K562 (cell line): ENCODE measurements around the gene GATA1. TPM values are rescaled to one million over a fixed set of nuclear protein-coding genes. Genes with fewer than 3 reads are reported as not detected.

Experiments
- BACH1 ChIP-seq: fragments of 200-800 bp; sonication (Bioruptor generic); IDR thresholded peaks from 2 replicates; pipeline ENCODE4 v1.6.1; 2016; ENCODE audit warnings: missing genetic modification characterization, missing compliant biosample characterization
- CBFA2T3 ChIP-seq: fragments of 450-650 bp; IDR thresholded peaks from 2 replicates; pipeline ENCODE4 v1.6.1; 2017
- CTCFL ChIP-seq: IDR thresholded peaks from 2 replicates; pipeline ENCODE4 v1.6.1; 2011; ENCODE audit warnings: borderline replicate concordance, low read depth, mild to moderate bottlenecking, moderate library complexity, low read length; ENCODE audit not compliant: insufficient read depth, poor library complexity, severe bottlenecking
- ELF4 ChIP-seq: fragments of 450-650 bp; formaldehyde crosslinking; IDR thresholded peaks from 2 replicates; pipeline ENCODE4 v1.4.0; 2022; ENCODE audit warnings: missing genetic modification characterization
- GTF2F1 ChIP-seq: IDR thresholded peaks from 2 replicates; pipeline ENCODE4 v1.6.1; 2011; ENCODE audit warnings: low read depth, low read length, improper control_type of control experiment
- HBP1 ChIP-seq: fragments of 450-650 bp; formaldehyde crosslinking; IDR thresholded peaks from 2 replicates; pipeline ENCODE4 v1.4.0; 2022; ENCODE audit warnings: missing genetic modification characterization
- HDAC1 ChIP-seq, 2 experiments: fragments of 450-650 bp; IDR thresholded peaks; 2 replicates each; pipeline ENCODE4 v1.6.1; 2016 to 2017; ENCODE audit warnings: inconsistent platforms in 1 of 2, mild to moderate bottlenecking in 1 of 2, moderate library complexity in 1 of 2
- HNRNPK ChIP-seq: fragments of 200-400 bp; formaldehyde crosslinking; IDR thresholded peaks from one replicate; pipeline ENCODE4 v1.6.1; 2018; ENCODE audit warnings: mild to moderate bottlenecking, low read depth, low read length; ENCODE audit not compliant: poor library complexity, severe bottlenecking
- KDM4B ChIP-seq, 2 experiments: fragments of 450-650 bp in 1 of 2; sonication (generic) in 1 of 2; IDR thresholded peaks; 2 replicates each; pipeline ENCODE4 v1.6.1; 2016 to 2017; ENCODE audit warnings: borderline replicate concordance in 2 of 2, antibody characterized with exemption in 1 of 2, low read depth in 1 of 2, mild to moderate bottlenecking in 1 of 2
- NCOA1 ChIP-seq: fragments of 450-650 bp; IDR thresholded peaks from 2 replicates; pipeline ENCODE4 v1.6.1; 2016; ENCODE audit warnings: low read depth
- POLR2AphosphoS5 ChIP-seq: IDR thresholded peaks from 2 replicates; pipeline ENCODE4 v1.6.1; 2011; ENCODE audit warnings: mild to moderate bottlenecking, low read depth, low read length, moderate library complexity; ENCODE audit not compliant: control insufficient read depth, insufficient read depth
- PYGO2 ChIP-seq: fragments of 450-650 bp; IDR thresholded peaks from 2 replicates; pipeline ENCODE4 v1.6.1; 2016; ENCODE audit warnings: mild to moderate bottlenecking, missing genetic modification characterization, moderate library complexity, missing compliant biosample characterization
- RUNX1 ChIP-seq: sonication (generic); IDR thresholded peaks from 2 replicates; pipeline ENCODE4 v1.6.1; 2016; ENCODE audit warnings: antibody characterized with exemption, low read depth
- TAF7 ChIP-seq: fragments of 450-650 bp; IDR thresholded peaks from 2 replicates; pipeline ENCODE4 v1.6.1; 2016; ENCODE audit warnings: missing genetic modification characterization, missing compliant biosample characterization
- TRIM24 ChIP-seq, 2 experiments: fragments of 450-650 bp; IDR thresholded peaks; 2 replicates each; pipeline ENCODE4 v1.6.1; 2016
- XRCC4 ChIP-seq: IDR thresholded peaks from one replicate; pipeline ENCODE4 v1.6.1; 2011; ENCODE audit not compliant: insufficient read depth, insufficient read length; ENCODE audit errors: extremely low read depth
- ZBTB17 ChIP-seq: fragments of 450-650 bp; formaldehyde crosslinking; IDR thresholded peaks from 2 replicates; pipeline ENCODE4 v1.4.0; 2020; ENCODE audit warnings: mild to moderate bottlenecking
- ZNF23 ChIP-seq: fragments of 250-450 bp; sonication (Bioruptor Pico); IDR thresholded peaks from 2 replicates; pipeline ENCODE4 v1.4.0; 2020; ENCODE audit warnings: mild to moderate bottlenecking
- ZNF79 ChIP-seq: fragments of 250-450 bp; sonication (Bioruptor Pico); IDR thresholded peaks from 2 replicates; pipeline ENCODE4 v1.4.0; 2020; ENCODE audit warnings: low read depth, mild to moderate bottlenecking, moderate library complexity
- polyA plus RNA-seq, 8 experiments: library from polyadenylated mRNA; depleted of rRNA in 4 of 8; stranded (reverse) in 5 of 8; unstranded in 3 of 8; fragments of >200 nt; fragmentation: Nextera tagmentation in 2 of 8; fragmentation: Illumina TruSeq in 1 of 8; extraction: Ambion mirVana in 2 of 8; extraction: Trizol in 1 of 8; gene quantifications; 2 replicates each; pipeline versions ENCODE4 v1.2.1 to v1.2.3, GENCODE V29; 2011 to 2014; ENCODE audit warnings: inconsistent platforms in 1 of 8, missing spikeins in 1 of 8
- total RNA-seq, 7 experiments: library from RNA; depleted of rRNA in 6 of 7; stranded (reverse); fragments of >200 nt in 6 of 7; fragmentation: Illumina TruSeq in 2 of 7; extraction: Trizol in 2 of 7; gene quantifications; 2 replicates each; pipeline versions ENCODE4 v1.2.1 to v1.2.3, GENCODE V29; 2011 to 2021; ENCODE audit warnings: low replicate concordance in 1 of 7
- TF ChIP-seq, protein P1 (sequence below): fragments of 450-650 bp; IDR thresholded peaks from one replicate; pipeline ENCODE4 v1.6.1; 2018; ENCODE audit warnings: mild to moderate bottlenecking, moderate library complexity; ENCODE audit not compliant: partially characterized antibody
- TF ChIP-seq, protein P2 (sequence below): IDR thresholded peaks from 2 replicates; pipeline ENCODE4 v1.6.1; 2016; ENCODE audit warnings: missing genetic modification characterization, missing compliant biosample characterization
- TF ChIP-seq, protein P3 (sequence below): sonication (generic); formaldehyde crosslinking; IDR thresholded peaks from 2 replicates; pipeline ENCODE4 v1.8.0; 2022; ENCODE audit warnings: mild to moderate bottlenecking, missing genetic modification reagents

Gene GATA1
- total and polyA plus RNA-seq, 9 of the 15 experiments (the other 6 are each of a cell fraction or from before 2014, with no cell fraction given), result 11.9 to 291 (median 116) TPM

GRCh38 chrX:48786825-48787504, 575 bp downstream of the GATA1 start (continued):
- TF ChIP-seq ZNF79, result no peak
- TF ChIP-seq PYGO2 (tag), result no peak; the same call in 1 of the 2 replicates
- TF ChIP-seq, protein P1, sequence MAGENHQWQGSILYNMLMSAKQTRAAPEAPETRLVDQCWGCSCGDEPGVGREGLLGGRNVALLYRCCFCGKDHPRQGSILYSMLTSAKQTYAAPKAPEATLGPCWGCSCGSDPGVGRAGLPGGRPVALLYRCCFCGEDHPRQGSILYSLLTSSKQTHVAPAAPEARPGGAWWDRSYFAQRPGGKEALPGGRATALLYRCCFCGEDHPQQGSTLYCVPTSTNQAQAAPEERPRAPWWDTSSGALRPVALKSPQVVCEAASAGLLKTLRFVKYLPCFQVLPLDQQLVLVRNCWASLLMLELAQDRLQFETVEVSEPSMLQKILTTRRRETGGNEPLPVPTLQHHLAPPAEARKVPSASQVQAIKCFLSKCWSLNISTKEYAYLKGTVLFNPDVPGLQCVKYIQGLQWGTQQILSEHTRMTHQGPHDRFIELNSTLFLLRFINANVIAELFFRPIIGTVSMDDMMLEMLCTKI, result no peak
- TF ChIP-seq, protein P2, sequence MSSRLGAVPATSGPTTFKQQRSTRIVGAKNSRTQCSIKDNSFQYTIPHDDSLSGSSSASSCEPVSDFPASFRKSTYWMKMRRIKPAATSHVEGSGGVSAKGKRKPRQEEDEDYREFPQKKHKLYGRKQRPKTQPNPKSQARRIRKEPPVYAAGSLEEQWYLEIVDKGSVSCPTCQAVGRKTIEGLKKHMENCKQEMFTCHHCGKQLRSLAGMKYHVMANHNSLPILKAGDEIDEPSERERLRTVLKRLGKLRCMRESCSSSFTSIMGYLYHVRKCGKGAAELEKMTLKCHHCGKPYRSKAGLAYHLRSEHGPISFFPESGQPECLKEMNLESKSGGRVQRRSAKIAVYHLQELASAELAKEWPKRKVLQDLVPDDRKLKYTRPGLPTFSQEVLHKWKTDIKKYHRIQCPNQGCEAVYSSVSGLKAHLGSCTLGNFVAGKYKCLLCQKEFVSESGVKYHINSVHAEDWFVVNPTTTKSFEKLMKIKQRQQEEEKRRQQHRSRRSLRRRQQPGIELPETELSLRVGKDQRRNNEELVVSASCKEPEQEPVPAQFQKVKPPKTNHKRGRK, result no peak
- TF ChIP-seq CBFA2T3, result no peak
- no peak for TF ChIP-seq ZBTB17 (CRISPR knock-in tag)
- TF ChIP-seq NCOA1, result 0 out of 2 replicates have a peak, but pooled peaks have one; percentile 8
- TF ChIP-seq HDAC1 (IDR thresholded peaks at IDR 0.05), result peak in 1 of 2 experiments; percentile 8; a peak in 1 of 4 replicates
- TF ChIP-seq, protein P3, sequence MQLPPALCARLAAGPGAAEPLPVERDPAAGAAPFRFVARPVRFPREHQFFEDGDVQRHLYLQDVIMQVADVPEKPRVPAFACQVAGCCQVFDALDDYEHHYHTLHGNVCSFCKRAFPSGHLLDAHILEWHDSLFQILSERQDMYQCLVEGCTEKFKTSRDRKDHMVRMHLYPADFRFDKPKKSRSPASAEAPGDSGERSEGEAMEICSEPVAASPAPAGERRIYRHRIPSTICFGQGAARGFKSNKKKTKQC (CRISPR knock-in tag), result no peak
- TF ChIP-seq HNRNPK, result no peak
- no peak for TF ChIP-seq KDM4B (IDR thresholded peaks at IDR 0.05; ENCODE audit: borderline replicate concordance in 2 of 2, low read depth in 1 of 2)
- no peak for TF ChIP-seq HBP1
- TF ChIP-seq XRCC4, result no peak
- TF ChIP-seq TAF7 (tag), result 0 out of 2 replicates have a peak, but pooled peaks have one; percentile 1
- TF ChIP-seq RUNX1, result no peak
- TF ChIP-seq GTF2F1, result no peak
- no peak for TF ChIP-seq ZNF23 (CRISPR knock-in tag)
- no peak for TF ChIP-seq CTCFL
- no peak for TF ChIP-seq BACH1 (tag)
- TF ChIP-seq POLR2AphosphoS5, result no peak
- TF ChIP-seq ELF4 (CRISPR knock-in tag), result peak; percentile 54; the same call in 1 of the 2 replicates
- no peak for TF ChIP-seq TRIM24 (IDR thresholded peaks at IDR 0.05)
